Tracheal epithelial cell (primary cell): ENCODE data around the gene HMG20B. TPM values are rescaled to one million over a fixed set of nuclear protein-coding genes. Genes with fewer than 3 reads are reported as not detected.

Experiments
- total RNA-seq: library from RNA; depleted of rRNA; stranded (reverse); fragments of >200 nt; gene quantifications from 2 replicates; pipeline ENCODE4 v1.2.1, GENCODE V29; 2014

Gene HMG20B
- total RNA-seq = 51.8 and 87.7 TPM in 2 replicates

DNA sequence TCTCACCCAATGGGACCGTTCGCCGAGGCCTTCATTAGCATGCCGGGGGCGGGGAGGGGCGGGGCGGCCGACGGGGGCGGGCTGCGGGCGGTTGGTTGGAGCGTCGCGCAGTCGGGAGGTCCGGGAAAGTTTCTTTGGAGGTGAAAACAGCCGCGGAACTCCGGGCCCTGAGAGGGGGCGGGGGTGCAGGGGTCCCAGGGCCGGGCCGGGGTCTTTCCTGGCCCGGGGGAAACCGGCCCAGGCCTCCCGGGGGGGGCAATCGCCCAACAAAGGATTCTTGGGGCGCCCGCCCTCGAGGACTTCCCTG is at the start of gene HMG20B:
Gene HMG20B (plus strand): TSS at position 90 of the 307 bp plus-strand sequence. CDS start 366 bp downstream, outside the sequence.

DNA sequence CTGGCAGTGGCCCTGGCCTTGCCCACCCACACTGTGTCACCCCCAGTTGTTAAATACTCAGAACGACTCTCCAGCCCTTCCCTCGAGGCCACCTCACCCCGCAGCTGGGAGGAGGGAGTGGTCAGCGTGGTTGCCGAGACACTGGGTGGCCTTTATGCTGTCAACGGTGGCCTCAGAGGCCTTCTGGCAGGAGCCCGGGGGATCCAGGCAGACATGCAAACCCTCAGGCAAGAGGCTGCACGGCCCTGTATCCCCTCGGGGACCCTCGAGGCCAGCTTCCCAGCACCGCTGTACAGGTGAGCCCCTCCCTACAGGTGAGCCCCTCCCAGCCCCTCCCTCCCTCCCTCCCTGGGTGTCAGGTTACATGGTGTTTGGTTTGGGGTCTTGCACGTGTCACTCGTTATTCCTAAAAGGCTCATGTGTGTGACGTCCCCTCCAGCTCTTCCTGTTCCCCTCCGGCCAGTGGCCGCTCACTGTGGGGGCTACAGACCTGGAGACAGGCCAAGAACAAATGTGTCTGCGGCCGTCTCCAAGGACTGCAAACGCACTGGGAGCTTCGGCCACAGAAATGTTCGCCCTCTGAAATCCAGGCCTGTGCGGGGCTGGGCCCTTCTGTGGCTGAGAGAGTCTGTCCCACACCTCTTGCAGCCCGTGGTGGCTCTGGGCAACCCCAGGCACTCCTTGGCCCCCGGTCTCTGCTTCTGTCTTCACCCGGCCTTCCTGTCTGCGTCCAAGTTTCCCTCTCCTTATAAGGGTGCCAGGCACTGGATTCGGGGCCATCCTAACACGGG is 33.6 kb upstream of the HMG20B start, which contains the start of gene TEKTIP1:
Gene TEKTIP1 (plus strand): TSS at position 210 of the 791 bp plus-strand sequence. CDS start 4 bp downstream, at position 214.

DNA sequence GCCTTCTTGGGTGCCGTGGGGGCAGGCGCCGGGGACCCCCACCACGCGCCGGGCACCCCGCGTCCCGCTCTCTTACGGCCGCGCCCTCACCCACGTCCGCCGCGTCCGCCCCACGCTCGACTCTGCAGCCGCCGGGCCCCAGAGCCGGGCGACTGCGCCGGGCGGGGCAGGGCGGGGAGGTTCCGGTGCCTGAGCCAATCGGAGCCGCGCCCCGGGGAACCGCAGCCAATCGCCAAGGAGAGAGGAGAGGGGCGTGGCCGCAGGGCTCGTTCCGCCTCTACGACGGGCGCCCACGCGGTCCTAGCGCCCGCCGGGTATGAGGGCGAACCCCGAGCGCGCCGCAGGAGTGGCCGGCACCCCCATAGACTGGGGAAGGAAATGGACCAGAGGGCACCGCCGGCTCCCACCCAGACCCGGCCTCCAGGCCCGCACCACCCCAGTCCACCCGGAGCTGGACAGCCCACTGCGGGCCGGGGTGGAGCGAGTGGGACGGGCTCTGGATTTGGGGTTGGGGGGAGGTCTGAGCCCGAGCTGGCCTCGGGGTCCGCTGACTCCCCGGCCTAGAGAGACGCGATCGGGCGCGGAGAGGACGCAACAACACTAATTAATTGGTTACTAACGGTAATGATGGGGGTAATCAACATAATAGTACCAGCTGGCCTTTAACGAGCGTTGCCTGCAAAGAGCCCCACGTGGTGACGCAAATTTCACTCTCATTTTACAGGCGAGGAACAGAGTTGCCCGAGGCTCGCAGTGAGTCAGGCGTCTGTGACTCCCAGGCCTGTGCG is 15.1 kb upstream of the HMG20B start, which contains the start of gene MFSD12:
Gene MFSD12 (minus strand): TSS at position 126 of the 788 bp plus-strand sequence. CDS start 183 bp downstream, outside the sequence.

DNA sequence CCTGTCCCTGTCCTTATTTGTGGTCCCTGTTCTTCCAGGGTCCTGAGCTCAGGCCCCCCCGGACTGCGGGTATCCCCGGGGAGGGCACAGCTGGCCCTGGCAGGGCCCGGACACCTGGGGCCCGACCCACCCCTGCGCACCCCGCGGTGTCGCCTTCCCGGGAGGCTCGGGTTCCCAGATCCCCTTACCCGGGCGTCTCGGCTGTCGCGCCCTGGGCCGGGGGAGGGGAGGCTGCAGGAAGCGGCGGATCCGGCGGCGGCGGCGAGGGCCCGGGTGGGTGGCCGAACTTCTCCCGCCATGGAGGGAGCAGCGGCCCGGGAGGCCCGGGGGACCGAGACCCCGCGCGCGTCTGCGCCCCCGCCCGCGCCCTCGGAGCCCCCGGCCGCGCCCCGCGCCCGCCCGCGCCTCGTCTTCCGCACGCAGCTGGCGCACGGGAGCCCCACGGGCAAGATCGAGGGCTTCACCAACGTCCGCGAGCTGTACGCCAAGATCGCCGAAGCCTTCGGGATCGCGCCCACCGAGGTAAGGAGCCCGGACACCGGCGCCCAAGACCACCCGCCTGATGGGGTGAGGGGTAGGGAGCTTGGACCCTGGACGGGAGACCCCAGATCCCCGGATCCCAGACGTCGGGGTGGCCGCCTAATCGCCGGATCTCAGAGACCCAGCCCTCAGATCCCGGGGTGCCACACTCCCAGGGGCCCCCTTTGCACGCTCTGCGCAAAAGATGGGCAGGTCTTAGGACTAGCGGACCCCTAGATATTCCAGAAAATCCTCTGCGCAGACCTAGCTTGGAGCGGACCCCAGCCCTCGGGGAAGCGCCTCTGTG is 12.8 kb downstream of the HMG20B start, which contains the start of gene GIPC3:
Gene GIPC3 (plus strand): TSS at position 178 of the 826 bp plus-strand sequence. CDS start 120 bp downstream, at position 298.

DNA sequence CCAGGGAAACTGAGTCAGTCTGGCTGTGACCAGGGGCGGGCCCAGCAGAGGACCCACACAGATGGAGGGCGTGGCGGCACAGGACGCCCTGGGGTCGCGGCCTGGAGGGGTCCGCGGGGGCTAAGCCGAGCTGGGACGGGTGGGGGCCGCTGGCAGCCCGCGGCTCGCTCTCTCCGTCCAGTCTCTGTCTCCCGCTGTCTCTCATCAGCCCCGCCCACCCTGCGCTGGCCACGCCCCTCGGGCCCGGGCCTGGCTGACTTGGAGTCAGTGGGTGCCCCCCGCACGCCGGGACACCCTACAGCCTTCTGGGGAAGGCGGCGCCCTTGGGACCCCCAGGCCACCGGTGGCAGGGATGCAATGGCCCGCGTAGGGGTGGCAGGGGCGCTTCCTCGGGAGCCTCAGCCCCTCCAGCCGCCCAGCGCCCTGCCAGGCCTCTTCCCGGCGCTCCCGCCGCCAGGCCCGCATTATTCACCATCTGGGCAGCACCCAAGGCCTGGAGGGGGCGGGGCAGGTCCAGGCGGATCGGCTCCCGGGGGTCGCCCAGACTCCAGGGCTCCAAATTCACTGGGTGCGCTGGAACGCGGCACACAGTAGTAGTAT is 34.0 kb downstream of the HMG20B start, which contains the start of gene TBXA2R:
Gene TBXA2R (minus strand): TSS at position 186 of the 600 bp plus-strand sequence. CDS start 6,241 bp downstream, outside the sequence.

DNA sequence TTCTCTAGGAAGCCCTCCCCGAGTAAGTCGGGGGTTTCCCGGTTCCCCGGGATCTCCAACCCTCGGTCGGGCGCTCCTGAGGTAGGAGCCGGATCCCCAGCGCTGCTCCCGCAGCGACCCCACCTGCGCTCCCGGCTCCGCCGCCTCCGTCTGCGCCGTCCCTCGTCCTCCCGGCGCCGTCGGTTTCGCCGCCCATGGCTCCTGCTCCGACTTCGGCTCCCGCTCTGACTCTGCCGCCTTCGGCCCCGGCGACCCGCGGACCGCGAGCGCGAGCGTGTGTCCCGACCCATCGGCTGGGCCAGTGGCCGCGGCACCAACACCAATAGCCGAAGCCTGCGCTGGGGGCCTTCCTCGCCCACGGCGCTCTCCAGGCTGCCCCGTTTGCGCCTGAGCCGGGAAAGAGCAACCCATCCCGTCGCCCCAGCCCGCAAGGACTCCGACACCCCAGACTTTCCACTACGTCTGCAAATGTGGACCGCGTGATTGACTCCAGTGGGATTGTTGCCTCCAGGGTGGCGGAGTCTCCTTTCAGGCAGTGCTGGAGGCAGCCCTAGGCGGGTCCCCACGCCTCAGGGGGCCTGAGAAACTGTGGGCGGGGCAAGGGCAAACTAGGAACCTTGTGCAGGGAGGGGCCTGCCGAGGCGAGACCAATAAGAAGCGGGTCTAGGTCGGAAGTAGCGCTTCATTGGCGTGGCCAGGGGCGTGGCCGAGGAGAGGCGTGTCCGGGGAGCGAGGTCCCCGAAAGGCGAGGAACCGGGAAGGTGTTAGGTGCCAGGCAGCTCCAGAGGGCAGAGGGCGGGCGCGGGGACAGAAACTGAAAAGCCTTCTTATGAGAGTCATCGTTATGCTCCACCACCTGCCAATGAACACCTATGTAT is 54.0 kb downstream of the HMG20B start, which contains the start of gene CACTIN:
Gene CACTIN (minus strand): TSS at position 318 of the 878 bp plus-strand sequence. CDS start 28 bp downstream, at position 290.

Other genes with a start within 250 kb of the HMG20B start
- 18.6 and 30.5 TPM in 2 replicates for gene NFIC, start 206.4 kb upstream of the HMG20B start, total RNA-seq
- 0.24 TPM in 1 of 2 replicates, not detected in the other for gene SMIM24, start 92.4 kb upstream of the HMG20B start, total RNA-seq
- 0.72 TPM in 1 of 2 replicates, not detected in the other for gene SMIM44, start 89.5 kb upstream of the HMG20B start, total RNA-seq
- gene DOHH, start 72.3 kb upstream of the HMG20B start, total RNA-seq = 14.5 and 16.2 TPM in 2 replicates
- 22.8 and 52.3 TPM in 2 replicates for gene FZR1, start 66.6 kb upstream of the HMG20B start, total RNA-seq
- gene TEKTIP1, start 33.8 kb upstream of the HMG20B start, total RNA-seq = not detected in 2 replicates
- 75.5 and 204 TPM in 2 replicates for gene MFSD12, start 15.4 kb upstream of the HMG20B start, total RNA-seq
- gene GIPC3, start 12.5 kb downstream of the HMG20B start, total RNA-seq = not detected in 2 replicates
- 0.24 TPM in 1 of 2 replicates, not detected in the other for gene TBXA2R, start 33.9 kb downstream of the HMG20B start, total RNA-seq
- gene CACTIN, start 53.8 kb downstream of the HMG20B start, total RNA-seq = 29.0 and 29.6 TPM in 2 replicates
- 7.2 and 10.8 TPM in 2 replicates for gene PIP5K1C, start 127.5 kb downstream of the HMG20B start, total RNA-seq
- gene TJP3, start 135.4 kb downstream of the HMG20B start, total RNA-seq = 2.3 and 5.1 TPM in 2 replicates
- gene APBA3, start 188.7 kb downstream of the HMG20B start, total RNA-seq = 31.1 and 33.5 TPM in 2 replicates
- 47.7 and 64.8 TPM in 2 replicates for gene MRPL54, start 189.7 kb downstream of the HMG20B start, total RNA-seq
- gene RAX2, start 199.3 kb downstream of the HMG20B start, total RNA-seq = under 0.01 TPM in 1 of 2 replicates, not detected in the other
- 1.7 TPM in 1 of 2 replicates, not detected in the other for gene MATK, start 213.4 kb downstream of the HMG20B start, total RNA-seq